K562 (cell line): Measurements from ENCODE around the gene JAKMIP1. TPM values are rescaled to one million over a fixed set of nuclear protein-coding genes. Genes with fewer than 3 reads are reported as not detected.

Experiments
- ATAC-seq: fragments of 200-7000 bp; cut with Tn5 transposase; 3 replicates; pipeline ENCODE4 v1.9.1; 2020; ENCODE audit warnings: moderate library complexity
- BruUV-seq: library from RNA; stranded (reverse); fragments of 400-500 nt; replicated peaks from 2 replicates; lab custom pipeline; 2021; lab: Mats Ljungman, UMichigan
- CTCF ChIA-PET: fragments of 300-600 bp; formaldehyde crosslinking; extraction: SDS; loops from one replicate; lab custom pipeline; 2021; ENCODE audit warnings: low intra/inter-chr PET ratio; lab: Yijun Ruan, JAX
- POLR2A ChIA-PET: fragments of 300-600, 350-650 bp; sonication (Branson Sonifier 250); formaldehyde crosslinking; extraction: SDS; loops from one replicate; lab custom pipeline; 2021; ENCODE audit warnings: antibody characterized with exemption, inconsistent platforms; lab: Yijun Ruan, JAX
- DNase-seq, 4 experiments: peaks; one replicate each; pipeline versions ENCODE4 v3.0.0 to v3.0.0-alpha.2; 2011 to 2018; ENCODE audit warnings: low spot score in 3 of 4, mixed read lengths in 3 of 4; ENCODE audit errors: extremely low read depth in 1 of 4
- FAIRE-seq: peaks from 2 replicates; lab custom pipeline; 2011; peaks lifted over from hg19 to GRCh38; lab: Jason Lieb, UNC
- H2AFZ ChIP-seq: 2 replicates; pipeline ENCODE4 v1.6.0; 2011; ENCODE audit warnings: low read depth, low read length, control low read depth, inconsistent platforms
- H3K27ac ChIP-seq: fragments of 200-600 bp; 3 replicates; pipeline ENCODE4 v1.8.0; 2011; ENCODE audit warnings: low read depth, mild to moderate bottlenecking, control low read depth, inconsistent platforms, low read length, moderate library complexity, mixed read lengths; ENCODE audit errors: extremely low read depth
- H3K27me3 ChIP-seq, 2 experiments: fragments of 300-600 bp in 1 of 2; 2 replicates in 1 of 2; 3 replicates in 1 of 2; pipeline versions ENCODE4 v1.6.0 to v1.8.0; 2011; ENCODE audit warnings: inconsistent platforms in 2 of 2, low read length in 2 of 2, mild to moderate bottlenecking in 1 of 2, mixed read lengths in 1 of 2, moderate library complexity in 1 of 2; ENCODE audit not compliant: control insufficient read depth in 2 of 2, insufficient read depth in 2 of 2
- H3K36me3 ChIP-seq: fragments of 300-600 bp; 3 replicates; pipeline ENCODE4 v1.8.0; 2011; ENCODE audit warnings: mild to moderate bottlenecking, low read length, inconsistent platforms; ENCODE audit not compliant: control insufficient read depth, insufficient read depth
- H3K4me1 ChIP-seq, 2 experiments: fragments of 200-600 bp in 1 of 2; replicated peaks in 1 of 2; 2 replicates in 1 of 2; 3 replicates in 1 of 2; pipeline versions ENCODE4 v1.5.1 to v1.8.0; 2011; ENCODE audit warnings: inconsistent platforms in 2 of 2, low read length in 2 of 2, mild to moderate bottlenecking in 1 of 2, mixed read lengths in 1 of 2, moderate library complexity in 1 of 2; ENCODE audit not compliant: control insufficient read depth in 2 of 2, insufficient read depth in 2 of 2
- H3K4me2 ChIP-seq: 2 replicates; pipeline ENCODE4 v1.6.1; 2011; ENCODE audit warnings: low read length, control low read depth, inconsistent platforms, mixed read lengths; ENCODE audit not compliant: insufficient read depth
- H3K4me3 ChIP-seq: fragments of 200-600 bp; sonication (generic), shearing (Covaris generic); 2 replicates; pipeline ENCODE4 v1.5.1; 2016; ENCODE audit warnings: control low read depth, inconsistent platforms
- H3K79me2 ChIP-seq: fragments of 200-600 bp; 3 replicates; pipeline ENCODE4 v1.8.0; 2011; ENCODE audit warnings: low read length, inconsistent platforms; ENCODE audit not compliant: control insufficient read depth, insufficient read depth
- H3K9ac ChIP-seq, 2 experiments: 2 replicates each; pipeline versions ENCODE4 v1.6.0 to v1.6.1; 2011; ENCODE audit warnings: low read depth in 2 of 2, low read length in 2 of 2, control low read depth in 1 of 2, inconsistent platforms in 1 of 2, mild to moderate bottlenecking in 1 of 2, mixed read lengths in 1 of 2; ENCODE audit not compliant: insufficient read depth in 1 of 2
- H3K9me1 ChIP-seq: one replicate; pipeline ENCODE4 v1.6.0; 2011; ENCODE audit warnings: inconsistent platforms, mild to moderate bottlenecking, low read length, moderate library complexity; ENCODE audit not compliant: control insufficient read depth, insufficient read depth
- H3K9me3 ChIP-seq: replicated peaks from 2 replicates; pipeline ENCODE4 v1.5.1; 2011; ENCODE audit warnings: low read depth, low read length, inconsistent platforms; ENCODE audit not compliant: control insufficient read depth, insufficient read depth
- H4K20me1 ChIP-seq: replicated peaks from 2 replicates; pipeline ENCODE4 v1.6.1; 2011; ENCODE audit warnings: low read length, inconsistent platforms, mixed read lengths; ENCODE audit not compliant: control insufficient read depth, insufficient read depth
- U2AF1 ChIP-seq: fragments of 200-400 bp; formaldehyde crosslinking; optimal IDR thresholded peaks from 2 replicates; pipeline ENCODE3; 2017; ENCODE audit warnings: mild to moderate bottlenecking, low read depth, low read length, moderate library complexity
- ZFP36 ChIP-seq: fragments of 150-350 bp; IDR thresholded peaks from 2 replicates; pipeline ENCODE4 v1.6.1; 2018; ENCODE audit warnings: low read length, low read depth; ENCODE audit not compliant: partially characterized antibody
- WGBS: fragments of 100-300 bp; shearing (Covaris generic); methylation state at CpG from one replicate; pipeline ENCODE4 v1.1.6; 2016; ENCODE audit warnings: low coverage, mixed read lengths; ENCODE audit not compliant: insufficient coverage; ENCODE audit errors: missing lambda C conversion rate; 5-methylcytosine and 5-hydroxymethylcytosine counted together
- in situ Hi-C: fragments of 300-500 bp; cut with MboI; formaldehyde crosslinking; loops from 4 replicates; pipeline ENCODE4 v1.15.0; 2018; ENCODE audit warnings: inconsistent platforms, mixed read lengths
- intact Hi-C: fragments of 100-400 bp; cut with micrococcal nuclease; formaldehyde crosslinking; loops from 2 replicates; pipeline ENCODE4 v1.14.2; 2022
- polyA plus RNA-seq, 8 experiments: library from polyadenylated mRNA; depleted of rRNA in 4 of 8; stranded (reverse) in 5 of 8; unstranded in 3 of 8; fragments of >200 nt; fragmentation: Nextera tagmentation in 2 of 8; fragmentation: Illumina TruSeq in 1 of 8; extraction: Ambion mirVana in 2 of 8; extraction: Trizol in 1 of 8; gene quantifications; 2 replicates each; pipeline versions ENCODE4 v1.2.1 to v1.2.3, GENCODE V29; 2011 to 2014; ENCODE audit warnings: inconsistent platforms in 1 of 8, missing spikeins in 1 of 8
- total RNA-seq, 7 experiments: library from RNA; depleted of rRNA in 6 of 7; stranded (reverse); fragments of >200 nt in 6 of 7; fragmentation: Illumina TruSeq in 2 of 7; extraction: Trizol in 2 of 7; gene quantifications; 2 replicates each; pipeline versions ENCODE4 v1.2.1 to v1.2.3, GENCODE V29; 2011 to 2021; ENCODE audit warnings: low replicate concordance in 1 of 7
- TF ChIP-seq, protein P1 (sequence below): sonication (generic); formaldehyde crosslinking; IDR thresholded peaks from 2 replicates; pipeline ENCODE4 v1.8.0; 2023; ENCODE audit warnings: mild to moderate bottlenecking, missing genetic modification reagents
- TF ChIP-seq, protein P2 (sequence below): fragments of 250-450 bp; sonication (Bioruptor Pico); IDR thresholded peaks from 2 replicates; pipeline ENCODE4 v1.4.0; 2020; ENCODE audit warnings: borderline replicate concordance

The JAKMIP1 gene
- total and polyA plus RNA-seq, 9 of the 15 experiments (the other 6 are each of a cell fraction or from before 2014, with no cell fraction given): not detected

DNA sequence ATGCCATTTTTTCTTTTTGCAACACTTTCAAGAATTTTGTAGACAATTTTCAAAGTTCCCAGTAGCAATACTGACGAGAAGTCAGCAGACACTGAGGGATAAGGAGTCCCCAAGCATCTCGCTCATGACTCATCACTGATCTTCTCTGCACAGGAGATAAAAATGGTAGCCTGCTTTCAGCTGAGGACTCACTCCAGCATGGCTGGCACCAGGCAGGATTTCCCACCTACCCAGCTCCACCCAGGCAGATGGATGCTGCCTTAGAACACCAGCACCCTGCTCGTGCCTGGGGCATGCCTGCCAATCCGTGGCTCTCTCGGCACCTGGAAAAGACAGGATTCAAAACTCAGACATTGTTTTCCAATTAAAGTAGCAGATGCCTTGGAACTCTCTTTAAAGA lies 24.9 kb downstream of the JAKMIP1 start (continued):
- TF ChIP-seq, protein P1, sequence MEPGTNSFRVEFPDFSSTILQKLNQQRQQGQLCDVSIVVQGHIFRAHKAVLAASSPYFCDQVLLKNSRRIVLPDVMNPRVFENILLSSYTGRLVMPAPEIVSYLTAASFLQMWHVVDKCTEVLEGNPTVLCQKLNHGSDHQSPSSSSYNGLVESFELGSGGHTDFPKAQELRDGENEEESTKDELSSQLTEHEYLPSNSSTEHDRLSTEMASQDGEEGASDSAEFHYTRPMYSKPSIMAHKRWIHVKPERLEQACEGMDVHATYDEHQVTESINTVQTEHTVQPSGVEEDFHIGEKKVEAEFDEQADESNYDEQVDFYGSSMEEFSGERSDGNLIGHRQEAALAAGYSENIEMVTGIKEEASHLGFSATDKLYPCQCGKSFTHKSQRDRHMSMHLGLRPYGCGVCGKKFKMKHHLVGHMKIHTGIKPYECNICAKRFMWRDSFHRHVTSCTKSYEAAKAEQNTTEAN (CRISPR knock-in tag): no peak
- TF ChIP-seq, protein P2, sequence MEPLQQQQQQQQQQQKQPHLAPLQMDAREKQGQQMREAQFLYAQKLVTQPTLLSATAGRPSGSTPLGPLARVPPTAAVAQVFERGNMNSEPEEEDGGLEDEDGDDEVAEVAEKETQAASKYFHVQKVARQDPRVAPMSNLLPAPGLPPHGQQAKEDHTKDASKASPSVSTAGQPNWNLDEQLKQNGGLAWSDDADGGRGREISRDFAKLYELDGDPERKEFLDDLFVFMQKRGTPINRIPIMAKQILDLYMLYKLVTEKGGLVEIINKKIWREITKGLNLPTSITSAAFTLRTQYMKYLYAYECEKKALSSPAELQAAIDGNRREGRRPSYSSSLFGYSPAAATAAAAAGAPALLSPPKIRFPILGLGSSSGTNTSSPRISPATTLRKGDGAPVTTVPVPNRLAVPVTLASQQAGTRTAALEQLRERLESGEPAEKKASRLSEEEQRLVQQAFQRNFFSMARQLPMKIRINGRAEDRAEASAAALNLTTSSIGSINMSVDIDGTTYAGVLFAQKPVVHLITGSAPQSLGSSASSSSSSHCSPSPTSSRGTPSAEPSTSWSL (CRISPR knock-in tag): no peak

DNA sequence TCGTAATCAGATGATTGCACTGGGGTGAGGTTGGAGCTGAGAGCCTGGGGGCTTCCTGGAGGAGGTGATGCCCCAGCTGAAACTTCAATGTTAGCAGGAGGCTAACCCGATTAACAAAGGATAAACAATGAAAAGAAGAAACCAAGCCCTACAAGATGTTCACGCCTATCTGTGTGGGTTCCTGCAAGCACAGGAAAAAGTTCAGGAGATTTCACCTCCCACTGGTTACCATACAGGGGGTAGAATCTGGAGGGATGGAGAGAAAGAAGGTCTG lies 27.5 kb downstream of the JAKMIP1 start:
- FAIRE-seq: no peak
- Histone ChIP-seq H3K4me2 (no peak overlapping the region), H3K27me3 (no peaks in the 10 kb centered on the region), H3K79me2 (no peaks in the 10 kb centered on the region), H3K9me1 (no peaks in the 10 kb centered on the region), H4K20me1 (no peaks in the 10 kb centered on the region), H3K9ac (no peak overlapping the region), H2AFZ (no peak overlapping the region), H3K36me3 (no peaks in the 10 kb centered on the region), H3K27ac (no peak overlapping the region), H3K4me3 (no peak overlapping the region), H3K9me3 (no peaks in the 10 kb centered on the region), H3K4me1 (no peaks in the 10 kb centered on the region)
- no peak for ATAC-seq
- TF ChIP-seq U2AF1 (no peak), ZFP36 (peak; percentile 61)
- in situ Hi-C loops: no loop called here
- no peak for DNase-seq
- no TSS peak for BruUV-seq
- ChIA-PET POLR2A (no interaction called here), CTCF (no interaction called here)
- intact Hi-C loops: no loop called here
- WGBS: 0% methylated on average over 3 of the region's 3 CpGs
